ENCODE data around the gene SLPI. TPM values are rescaled to one million over a fixed set of nuclear protein-coding genes. Genes with fewer than 3 reads are reported as not detected.

SLPI gene
- total RNA-seq, 2 donors from 2014 or later, result 57.3 to 306 TPM

DNA sequence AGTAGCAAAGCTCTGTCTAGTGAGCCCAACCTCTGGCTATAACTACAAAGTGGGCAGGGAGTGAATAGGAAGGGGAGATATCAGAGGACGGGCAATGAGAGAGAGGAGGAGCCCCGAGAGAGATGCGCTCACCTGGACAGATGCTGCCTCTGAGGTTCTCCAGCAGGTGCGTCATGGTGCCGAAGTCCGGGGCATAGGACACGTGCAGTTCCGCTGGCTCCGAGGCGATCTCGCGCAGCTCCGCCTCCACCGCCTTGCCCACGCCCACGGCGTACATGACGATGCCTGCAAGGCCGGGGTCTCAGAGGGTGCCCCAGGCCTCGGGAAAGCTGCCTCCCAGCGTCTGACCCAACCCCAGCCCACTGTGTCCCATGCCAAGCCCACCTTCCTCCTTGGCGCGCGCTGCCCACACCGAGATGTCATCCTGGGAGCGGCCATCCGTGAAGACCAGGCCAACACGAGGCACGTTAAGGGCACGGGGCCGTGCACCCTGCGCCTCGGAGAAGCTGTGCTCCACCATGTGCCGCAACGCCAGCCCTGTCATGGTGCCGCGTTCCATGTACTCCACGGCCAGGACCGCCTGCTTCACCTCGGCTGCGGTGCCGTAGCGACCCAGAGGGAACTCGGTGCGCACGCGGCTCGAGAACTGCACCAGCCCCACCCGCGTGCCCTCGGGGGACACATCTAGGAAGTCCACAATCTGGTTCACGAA, 43.6 kb upstream of the SLPI start:
- H3K27me3 ChIP-seq, result no peaks in the 10 kb centered on the region
- no peaks in the 10 kb centered on the region for H3K9me3 ChIP-seq
- H3K36me3 ChIP-seq, result no peaks in the 10 kb centered on the region
- no peak overlapping the region for H3K27ac ChIP-seq
- H3K4me3 ChIP-seq, result no peak overlapping the region
- no peak for DNase-seq (ENCODE audit: low spot score)
- peaks cover 0 to 11% of the 10 kb centered on the region in 2 donors for H3K4me1 ChIP-seq
- TF ChIP-seq, protein P1, sequence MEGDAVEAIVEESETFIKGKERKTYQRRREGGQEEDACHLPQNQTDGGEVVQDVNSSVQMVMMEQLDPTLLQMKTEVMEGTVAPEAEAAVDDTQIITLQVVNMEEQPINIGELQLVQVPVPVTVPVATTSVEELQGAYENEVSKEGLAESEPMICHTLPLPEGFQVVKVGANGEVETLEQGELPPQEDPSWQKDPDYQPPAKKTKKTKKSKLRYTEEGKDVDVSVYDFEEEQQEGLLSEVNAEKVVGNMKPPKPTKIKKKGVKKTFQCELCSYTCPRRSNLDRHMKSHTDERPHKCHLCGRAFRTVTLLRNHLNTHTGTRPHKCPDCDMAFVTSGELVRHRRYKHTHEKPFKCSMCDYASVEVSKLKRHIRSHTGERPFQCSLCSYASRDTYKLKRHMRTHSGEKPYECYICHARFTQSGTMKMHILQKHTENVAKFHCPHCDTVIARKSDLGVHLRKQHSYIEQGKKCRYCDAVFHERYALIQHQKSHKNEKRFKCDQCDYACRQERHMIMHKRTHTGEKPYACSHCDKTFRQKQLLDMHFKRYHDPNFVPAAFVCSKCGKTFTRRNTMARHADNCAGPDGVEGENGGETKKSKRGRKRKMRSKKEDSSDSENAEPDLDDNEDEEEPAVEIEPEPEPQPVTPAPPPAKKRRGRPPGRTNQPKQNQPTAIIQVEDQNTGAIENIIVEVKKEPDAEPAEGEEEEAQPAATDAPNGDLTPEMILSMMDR (IDR thresholded peaks at IDR 0.05), result no peak

DNA sequence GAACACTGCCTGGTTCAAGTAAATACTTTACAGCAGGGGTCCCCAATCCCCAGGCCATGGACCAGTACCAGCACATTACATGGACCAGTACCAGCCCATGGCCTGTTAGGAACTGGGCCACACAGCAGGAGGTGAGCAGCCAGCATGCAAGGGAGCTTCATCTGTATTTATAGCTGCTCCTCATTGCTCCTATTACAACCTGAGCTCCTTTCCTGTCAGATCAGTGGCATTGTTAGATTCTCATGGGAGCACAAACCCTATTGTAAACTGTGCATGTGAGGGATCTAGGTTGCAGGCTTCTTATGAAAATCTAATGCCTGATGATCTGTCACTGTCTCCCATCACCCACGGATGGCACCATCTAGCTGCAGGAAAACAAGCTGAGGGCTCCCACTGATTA, 40.3 kb upstream of the SLPI start:
- no peak overlapping the region for H3K4me3 ChIP-seq
- no peaks in the 10 kb centered on the region for H3K36me3 ChIP-seq
- TF ChIP-seq, protein P1 (IDR thresholded peaks at IDR 0.05), result no peak
- DNase-seq (ENCODE audit: low spot score), result no peak
- no peaks in the 10 kb centered on the region for H3K27me3 ChIP-seq
- H3K27ac ChIP-seq, result no peak overlapping the region
- H3K9me3 ChIP-seq, result no peaks in the 10 kb centered on the region
- peaks cover 0 to 12% of the 10 kb centered on the region in 2 donors for H3K4me1 ChIP-seq

DNA sequence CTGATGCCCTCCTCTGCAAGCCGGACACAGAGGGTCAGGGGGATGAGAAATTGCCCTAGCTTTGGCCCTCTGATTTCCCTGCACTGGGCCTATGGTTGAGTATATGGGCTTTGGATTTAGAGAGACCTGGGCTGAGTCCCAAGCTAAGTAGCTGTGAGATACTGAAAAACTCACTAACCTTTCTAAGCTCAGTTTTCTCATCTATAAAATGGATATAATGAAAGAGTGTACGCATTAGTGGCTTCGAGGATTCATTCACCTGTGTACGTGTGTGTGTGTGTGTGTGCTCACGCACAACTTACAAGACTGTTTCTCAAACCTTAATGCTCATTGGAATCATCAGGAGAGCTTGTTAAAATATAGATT, 39.6 kb upstream of the SLPI start:
- no peaks in the 10 kb centered on the region for H3K9me3 ChIP-seq
- no peaks in the 10 kb centered on the region for H3K36me3 ChIP-seq
- no peak overlapping the region for H3K27ac ChIP-seq
- DNase-seq (ENCODE audit: low spot score), result no peak
- H3K4me3 ChIP-seq, result peak overlapping the region in 1 of 2 donors; percentile 60
- TF ChIP-seq, protein P1 (IDR thresholded peaks at IDR 0.05), result no peak
- no peaks in the 10 kb centered on the region for H3K27me3 ChIP-seq
- peaks cover 0 to 12% of the 10 kb centered on the region in 2 donors for H3K4me1 ChIP-seq

DNA sequence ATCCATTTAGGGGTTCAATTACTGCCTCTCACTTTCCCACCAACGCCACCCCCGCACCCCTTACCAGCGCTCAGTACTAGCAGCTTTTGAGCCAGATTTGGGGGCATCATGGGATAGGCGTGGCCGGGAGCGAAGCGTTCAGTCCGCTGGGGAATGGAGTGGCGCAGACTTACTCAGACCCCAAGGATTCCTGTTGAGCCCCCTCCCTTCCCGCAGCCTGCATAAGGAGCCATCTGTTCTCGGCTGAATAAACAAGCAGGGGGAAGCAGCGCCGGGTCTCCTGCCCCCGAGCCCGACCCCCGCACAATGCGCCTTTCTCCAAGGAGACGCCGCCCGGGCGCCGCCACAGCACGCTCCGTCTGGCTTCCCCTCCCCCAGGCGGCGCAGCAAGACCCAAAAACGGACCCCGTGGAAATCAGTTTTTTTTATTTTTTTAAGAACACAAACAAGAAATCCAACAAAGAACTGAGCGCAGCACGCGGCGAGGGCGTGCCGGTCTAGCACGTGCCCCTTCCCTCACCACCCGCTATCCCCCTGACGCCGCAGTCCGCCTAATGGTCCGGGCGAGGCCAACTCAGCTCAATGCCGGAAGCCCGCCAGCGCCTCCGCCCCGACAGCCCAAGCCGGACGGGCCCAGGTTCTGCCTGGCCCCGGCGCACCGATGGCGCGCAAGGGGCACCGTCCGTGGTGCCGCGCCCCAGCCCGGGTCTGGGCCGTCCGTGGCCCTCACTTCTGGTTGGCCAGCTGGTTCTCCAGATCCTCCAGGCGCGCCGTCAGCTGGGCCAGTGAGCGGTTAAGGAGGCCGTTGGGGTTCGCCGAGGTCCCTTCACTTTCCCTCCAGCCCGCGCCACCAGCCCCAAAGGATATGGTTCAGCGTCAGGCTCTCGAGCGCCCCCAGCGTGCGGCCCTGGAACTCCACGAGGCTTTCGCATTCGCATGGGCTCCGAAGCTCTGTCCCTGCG, 39.0 kb upstream of the SLPI start:
- TF ChIP-seq, protein P1 (IDR thresholded peaks at IDR 0.05), result peak; percentile 94 to 97
- Histone ChIP-seq H3K27ac (no peak overlapping the region), H3K9me3 (no peaks in the 10 kb centered on the region), H3K27me3 (no peaks in the 10 kb centered on the region), H3K4me1 (peaks cover 0 to 12% of the 10 kb centered on the region in 2 donors), H3K4me3 (peak overlapping the region; percentile 31 to 60), H3K36me3 (no peaks in the 10 kb centered on the region)
- peak; percentile 81 for DNase-seq (ENCODE audit: low spot score)

DNA sequence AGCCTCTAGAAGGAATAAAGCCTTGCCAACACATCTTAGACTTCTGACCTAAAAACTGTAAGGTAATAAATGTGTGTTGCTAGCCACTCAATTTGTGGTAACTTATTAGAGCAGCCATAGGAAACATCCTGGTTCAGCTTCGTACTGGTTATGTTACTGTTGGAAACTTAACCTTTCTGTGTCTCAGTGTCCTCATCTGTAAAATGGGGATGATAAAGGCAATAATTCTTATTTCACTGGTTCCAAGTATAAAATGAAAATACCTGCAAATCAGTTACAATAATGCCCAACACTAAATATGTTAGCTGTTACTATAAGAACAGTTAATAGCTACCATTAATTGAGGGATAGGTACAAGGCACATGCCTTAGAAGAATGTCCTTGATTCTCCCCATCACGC, 38.0 kb upstream of the SLPI start:
- DNase-seq (ENCODE audit: low spot score), result no peak
- Histone ChIP-seq H3K27me3 (no peaks in the 10 kb centered on the region), H3K36me3 (no peaks in the 10 kb centered on the region), H3K27ac (no peak overlapping the region), H3K4me3 (no peak overlapping the region), H3K9me3 (no peaks in the 10 kb centered on the region), H3K4me1 (peaks cover 0 to 12% of the 10 kb centered on the region in 2 donors)
- TF ChIP-seq, protein P1 (IDR thresholded peaks at IDR 0.05), result no peak
